Measurements from ENCODE around the gene ANP32A.

Gene ANP32A

GRCh38 chr15:68796576-68796975 is 24.1 kb downstream of the ANP32A start:
- TF ChIP-seq GATA2 (IDR thresholded peaks at IDR 0.05; ENCODE audit: low read depth, low read length) (no peak), GATA3 (IDR thresholded peaks at IDR 0.05; ENCODE audit: low read depth, low read length) (no peak)

- no peak for TF ChIP-seq GATA2 (IDR thresholded peaks at IDR 0.05; ENCODE audit: low read depth, low read length)
Measured at GRCh38 chr15:68795298-68795848, 25.3 kb downstream of the ANP32A start.

- no peak for TF ChIP-seq GATA2 (IDR thresholded peaks at IDR 0.05; ENCODE audit: low read depth, low read length)
- TF ChIP-seq GATA3 (IDR thresholded peaks at IDR 0.05; ENCODE audit: low read depth, low read length) = no peak
Measured at GRCh38 chr15:68794863-68795262, 25.8 kb downstream of the ANP32A start.

- no peak for TF ChIP-seq GATA2 (IDR thresholded peaks at IDR 0.05; ENCODE audit: low read depth, low read length)
- TF ChIP-seq GATA3 (IDR thresholded peaks at IDR 0.05; ENCODE audit: low read depth, low read length) = no peak
Measured at GRCh38 chr15:68794307-68794706, 26.4 kb downstream of the ANP32A start.

GRCh38 chr15:68793776-68794175 is 26.9 kb downstream of the ANP32A start:
- TF ChIP-seq GATA2 (IDR thresholded peaks at IDR 0.05; ENCODE audit: low read depth, low read length) (no peak), GATA3 (IDR thresholded peaks at IDR 0.05; ENCODE audit: low read depth, low read length) (no peak)

GRCh38 chr15:68792901-68793766 is 27.6 kb downstream of the ANP32A start:
- TF ChIP-seq GATA3 (IDR thresholded peaks at IDR 0.05; ENCODE audit: low read depth, low read length) = no peak
- no peak for TF ChIP-seq GATA2 (IDR thresholded peaks at IDR 0.05; ENCODE audit: low read depth, low read length)

- TF ChIP-seq GATA2 (IDR thresholded peaks at IDR 0.05; ENCODE audit: low read depth, low read length) = no peak
- TF ChIP-seq GATA3 (IDR thresholded peaks at IDR 0.05; ENCODE audit: low read depth, low read length) = no peak
Measured at GRCh38 chr15:68791431-68792283, 29.0 kb downstream of the ANP32A start.

- TF ChIP-seq GATA3 (IDR thresholded peaks at IDR 0.05; ENCODE audit: low read depth, low read length) (no peak), GATA2 (IDR thresholded peaks at IDR 0.05; ENCODE audit: low read depth, low read length) (no peak)
Measured at GRCh38 chr15:68790910-68791309, 29.8 kb downstream of the ANP32A start.

- no peak for TF ChIP-seq GATA3 (IDR thresholded peaks at IDR 0.05; ENCODE audit: low read depth, low read length)
Measured at GRCh38 chr15:68790242-68790575, 30.5 kb downstream of the ANP32A start.

- TF ChIP-seq GATA2 (IDR thresholded peaks at IDR 0.05; ENCODE audit: low read depth, low read length) = no peak
- TF ChIP-seq GATA3 (IDR thresholded peaks at IDR 0.05; ENCODE audit: low read depth, low read length) = no peak
Measured at GRCh38 chr15:68789534-68790241, 31.0 kb downstream of the ANP32A start.

- TF ChIP-seq GATA2 (IDR thresholded peaks at IDR 0.05; ENCODE audit: low read depth, low read length) = no peak
- no peak for TF ChIP-seq GATA3 (IDR thresholded peaks at IDR 0.05; ENCODE audit: low read depth, low read length)
Measured at GRCh38 chr15:68789091-68789490, 31.6 kb downstream of the ANP32A start.

- TF ChIP-seq GATA2 (IDR thresholded peaks at IDR 0.05; ENCODE audit: low read depth, low read length) (no peak), GATA3 (IDR thresholded peaks at IDR 0.05; ENCODE audit: low read depth, low read length) (no peak)
Measured at GRCh38 chr15:68788264-68788624, 32.5 kb downstream of the ANP32A start.

GRCh38 chr15:68787609-68788263 is 33.0 kb downstream of the ANP32A start:
- no peak for TF ChIP-seq GATA2 (IDR thresholded peaks at IDR 0.05; ENCODE audit: low read depth, low read length)
- TF ChIP-seq GATA3 (IDR thresholded peaks at IDR 0.05; ENCODE audit: low read depth, low read length) = no peak

- TF ChIP-seq GATA2 (IDR thresholded peaks at IDR 0.05; ENCODE audit: low read depth, low read length) = no peak
- no peak for TF ChIP-seq GATA3 (IDR thresholded peaks at IDR 0.05; ENCODE audit: low read depth, low read length)
Measured at GRCh38 chr15:68786753-68787152, 33.9 kb downstream of the ANP32A start.

Data from SH-SY5Y (cell line).